ENCODE data around the gene MMP12.

MMP12 gene

DNA sequence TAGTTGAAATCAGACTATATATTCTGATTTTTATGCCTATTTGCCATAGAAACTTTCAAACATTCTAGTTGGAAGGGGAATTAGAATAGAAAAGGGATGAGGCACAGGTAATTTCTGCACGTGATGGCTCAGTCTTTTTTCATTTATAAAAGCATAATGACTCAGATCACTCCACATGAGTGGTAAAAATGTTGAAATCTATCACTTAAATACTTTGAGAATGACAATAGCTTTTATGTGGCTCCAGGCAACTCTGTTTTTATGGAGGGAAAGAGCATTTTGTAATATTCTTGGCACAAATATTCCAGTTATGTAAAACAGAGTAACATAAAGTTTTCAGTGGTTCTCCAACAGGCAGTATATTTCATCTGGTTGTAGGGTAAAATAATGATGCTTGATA lies 25.5 kb downstream of the MMP12 start:
- DNase-seq, result no peak

DNA sequence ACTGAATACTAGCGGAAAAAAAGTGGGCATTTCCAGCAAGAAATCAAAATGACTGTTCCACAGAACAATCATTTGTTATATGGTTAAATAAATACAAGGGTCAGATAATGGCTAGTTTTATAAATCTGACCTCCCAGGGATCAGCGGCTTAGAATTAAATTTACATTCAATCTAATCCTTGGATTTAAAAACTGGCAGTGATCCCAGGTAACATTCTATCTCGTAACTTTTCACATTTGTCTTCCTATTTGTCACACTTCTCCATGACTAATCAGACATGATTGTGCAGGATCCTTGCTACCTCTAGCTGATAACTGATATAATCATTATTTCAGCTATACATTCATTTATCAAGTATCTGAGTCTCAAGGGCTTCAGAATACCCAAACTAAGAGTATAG lies 28.5 kb downstream of the MMP12 start:
- no peak for DNase-seq

DNA sequence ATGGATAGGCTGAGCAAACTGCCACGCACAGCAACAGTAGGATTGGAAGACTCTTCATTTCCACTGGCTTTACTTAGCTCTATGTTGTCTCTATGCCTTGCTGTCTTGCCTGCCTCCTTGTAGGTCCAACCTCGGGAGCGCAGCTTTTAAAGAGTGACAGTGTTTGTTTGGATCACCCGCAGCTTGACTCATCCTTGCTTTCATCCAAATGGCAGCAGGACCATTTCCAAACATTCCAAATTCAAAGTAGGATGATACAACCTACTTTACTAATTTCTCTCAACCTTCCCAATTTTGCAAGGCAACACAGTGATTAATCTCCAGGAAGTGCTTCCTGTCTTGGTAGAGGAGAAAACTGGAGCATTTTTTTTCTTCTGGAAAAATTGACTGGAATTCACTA lies 31.3 kb downstream of the MMP12 start, which contains the start of gene MMP3:
MMP3 (minus strand) TSS at position 121 of the 400 bp plus-strand sequence; CDS start at position 58, 63 bp downstream.
- no peak for DNase-seq

DNA sequence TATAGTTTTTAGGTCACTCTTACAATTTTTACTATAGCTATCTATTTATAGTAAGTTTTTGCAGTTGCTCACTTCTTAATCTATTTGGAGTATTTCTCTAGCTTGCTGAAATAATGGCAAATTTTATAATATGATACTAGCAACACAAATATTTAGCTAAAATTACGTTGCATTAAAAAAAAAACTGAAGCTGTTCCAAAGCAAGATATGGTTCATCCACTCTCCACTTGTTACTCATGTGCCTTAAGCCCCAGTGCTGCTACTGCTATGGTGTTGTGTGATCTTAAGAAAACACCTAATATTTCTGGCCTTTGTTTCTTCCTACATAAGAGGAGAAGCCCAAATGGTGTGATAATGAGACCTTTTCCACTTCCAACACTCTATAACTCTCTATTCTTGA lies 31.9 kb downstream of the MMP12 start:
- no peak for DNase-seq

DNA sequence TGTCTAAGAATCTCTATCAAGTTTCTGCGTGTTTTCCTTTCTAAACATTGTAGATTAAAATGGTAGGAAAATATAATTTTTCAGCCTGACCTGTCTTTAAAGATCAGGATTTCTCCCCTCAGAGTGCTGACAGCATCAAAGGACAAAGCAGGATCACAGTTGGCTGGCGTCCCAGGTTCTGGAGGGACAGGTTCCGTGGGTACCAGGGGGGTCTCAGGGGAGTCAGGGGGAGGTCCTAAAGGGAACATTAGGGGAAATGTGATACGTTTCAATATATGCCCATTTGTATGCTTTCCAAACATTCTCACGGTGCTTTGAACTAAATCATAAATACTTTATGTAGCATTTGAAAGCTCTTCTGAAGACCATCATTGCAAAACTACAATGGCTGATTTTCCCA lies 34.8 kb downstream of the MMP12 start:
- DNase-seq, result no peak

DNA sequence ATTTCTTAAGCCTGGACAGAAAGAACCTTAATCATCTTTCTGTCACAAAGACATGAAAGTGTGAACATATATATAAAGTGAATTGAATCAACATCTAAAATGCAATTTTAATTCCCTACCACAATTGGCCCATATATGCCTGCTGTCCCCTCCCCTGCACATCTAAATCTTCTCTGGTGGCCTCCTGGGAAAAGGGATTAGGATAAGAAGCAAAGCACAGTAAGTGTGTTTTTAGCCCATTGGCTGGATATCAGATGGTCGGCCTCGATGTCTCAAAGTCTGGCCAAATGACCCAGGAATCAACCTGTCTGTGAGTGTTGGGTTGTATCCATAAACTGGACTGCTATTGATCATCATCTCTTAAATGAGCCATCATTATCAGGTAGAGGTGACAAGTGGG lies 37.1 kb downstream of the MMP12 start:
- DNase-seq, result no peak

DNA sequence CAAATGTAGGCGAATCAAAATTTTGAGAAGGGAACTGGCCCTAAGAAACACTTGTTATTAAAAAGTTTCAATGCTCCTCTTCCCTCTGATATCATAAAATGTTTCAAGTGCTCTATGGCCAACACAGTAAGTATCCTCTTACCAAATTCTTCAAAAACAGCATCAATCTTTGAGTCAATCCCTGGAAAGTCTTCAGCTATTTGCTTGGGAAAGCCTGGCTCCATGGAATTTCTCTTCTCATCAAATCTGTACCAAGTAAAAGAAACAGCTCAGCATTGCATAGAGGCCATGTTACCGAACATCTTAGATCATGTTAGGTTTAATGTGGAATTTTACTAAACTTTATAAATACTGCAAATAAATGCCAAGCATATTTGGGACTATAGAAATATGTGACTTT lies 37.6 kb downstream of the MMP12 start:
- DNase-seq, result no peak

DNA sequence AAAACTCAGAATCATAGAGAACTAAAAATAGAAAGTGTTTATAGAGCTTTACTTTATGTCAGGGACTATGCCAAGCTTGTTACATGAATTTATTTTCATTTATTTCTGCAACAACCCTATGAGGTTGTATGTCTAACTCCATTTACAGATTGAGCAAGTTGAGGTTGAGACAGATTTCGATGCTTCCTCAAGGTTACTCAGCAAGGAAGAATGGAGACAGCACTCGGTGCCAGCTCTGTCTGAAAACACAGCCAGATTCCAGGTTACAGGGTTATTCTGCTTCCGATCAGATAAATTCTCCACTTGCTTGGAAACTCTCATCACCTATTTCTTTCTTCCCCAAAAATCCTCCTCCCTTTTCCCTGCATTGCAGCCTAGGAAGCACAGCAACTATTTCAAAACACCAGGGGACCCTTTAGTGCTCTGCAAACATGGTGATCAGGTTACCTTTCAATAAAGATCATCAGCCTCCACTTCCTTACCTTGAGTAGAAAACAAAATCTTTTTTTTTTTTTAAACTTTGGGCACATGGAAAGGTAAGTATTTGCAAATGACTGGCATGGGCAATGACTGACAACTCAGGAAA lies 38.4 kb downstream of the MMP12 start:
- DNase-seq, result no peak

DNA sequence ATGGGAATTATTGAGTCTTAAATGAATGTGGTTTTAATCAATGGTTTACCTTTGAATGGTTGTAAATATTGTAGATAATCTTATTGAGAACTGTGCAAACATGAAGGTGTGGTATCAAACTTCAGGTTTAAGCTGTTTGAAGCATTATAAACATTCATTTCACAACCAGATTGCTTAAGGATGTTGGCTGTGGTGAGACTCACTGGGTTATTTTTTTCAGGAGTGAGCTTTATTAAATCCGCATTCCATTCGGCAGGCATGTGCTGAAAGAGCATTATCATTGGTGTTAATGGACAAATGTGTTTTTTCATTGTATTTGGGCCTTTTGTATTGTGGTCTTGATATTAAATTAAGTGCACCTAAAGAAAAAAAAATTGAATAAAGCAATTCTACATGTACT lies 41.1 kb downstream of the MMP12 start:
- no peak for DNase-seq

DNA sequence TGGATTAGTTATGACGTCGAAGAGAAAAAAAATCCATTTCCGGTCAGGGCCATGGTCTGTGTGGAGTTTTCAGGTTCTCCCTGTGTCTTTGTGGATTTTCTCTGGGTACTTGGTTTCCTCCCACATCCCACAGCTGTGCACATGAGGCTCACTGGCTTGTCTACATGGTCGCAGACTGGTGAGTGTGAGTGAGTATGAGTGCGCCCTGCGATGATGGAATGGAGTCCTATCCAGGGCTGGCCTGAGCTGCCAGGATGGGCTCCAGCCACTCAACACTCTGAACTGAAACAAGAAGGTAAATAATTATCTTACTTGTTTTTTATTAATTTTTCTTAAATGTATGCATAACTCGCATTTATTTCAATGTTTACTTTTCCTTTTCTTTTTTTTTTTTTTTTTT lies 42.2 kb downstream of the MMP12 start:
- no peak for DNase-seq

DNA sequence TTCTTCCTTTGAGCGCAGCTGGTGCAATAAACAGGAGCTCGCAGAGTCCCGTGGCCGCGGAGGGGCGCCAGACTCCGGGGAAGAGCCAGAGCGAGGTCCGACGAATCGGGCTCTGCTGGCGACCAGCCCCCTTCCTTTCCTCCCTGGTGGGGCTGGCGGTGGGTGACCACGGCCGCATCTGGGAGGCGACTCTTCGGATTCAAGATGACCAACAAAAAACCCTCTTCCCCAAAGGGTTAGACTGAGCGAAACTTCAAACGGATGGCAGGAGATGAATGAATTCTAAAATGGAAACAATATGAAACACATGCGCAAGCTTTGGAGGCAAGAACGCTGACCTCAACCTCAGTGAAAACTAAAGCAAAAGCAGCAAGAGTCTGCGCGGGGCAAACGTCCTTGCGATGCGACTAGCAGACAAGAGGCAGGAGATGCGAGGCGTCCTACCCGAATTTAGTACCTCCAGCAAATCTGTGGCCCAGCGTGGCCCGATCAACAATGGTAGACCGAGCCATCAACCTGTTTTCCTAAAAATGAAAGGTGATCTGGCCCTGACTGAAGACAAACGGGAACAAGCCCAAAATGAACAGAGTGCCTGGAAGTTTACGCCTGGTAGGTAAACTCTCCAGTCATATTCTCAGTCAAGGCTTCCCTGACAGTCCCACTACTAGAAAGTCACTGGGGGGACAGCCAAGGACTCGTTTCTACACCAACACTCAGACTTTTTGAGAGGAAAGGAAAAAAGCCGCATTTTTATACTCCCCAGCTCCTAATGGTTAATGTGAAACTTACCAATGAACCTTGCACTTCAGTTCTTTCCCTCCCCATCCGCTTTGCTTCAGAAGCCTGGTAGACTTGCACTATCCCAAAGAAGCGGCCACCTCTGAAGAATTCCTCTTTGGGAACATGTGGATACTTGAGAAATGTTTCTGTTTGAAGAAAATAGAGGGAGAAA lies 43.0 kb downstream of the MMP12 start:
- no peak for DNase-seq

DNA sequence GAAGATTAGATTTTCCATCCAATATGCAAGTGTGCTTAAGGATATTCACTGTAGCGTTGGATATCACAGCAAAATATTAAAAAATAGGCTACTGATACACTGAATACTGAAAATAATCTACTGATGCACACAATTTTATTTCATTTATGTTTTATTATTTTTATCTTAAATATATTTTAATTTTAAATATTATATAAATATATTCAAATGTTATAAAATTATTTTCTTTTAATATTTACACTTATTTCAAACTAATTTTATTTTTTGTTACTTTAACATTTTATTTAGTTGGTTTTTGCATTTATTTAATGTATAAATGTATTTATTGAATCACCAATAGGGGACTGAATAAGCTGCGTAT lies 43.7 kb downstream of the MMP12 start:
- no peak for DNase-seq

DNA sequence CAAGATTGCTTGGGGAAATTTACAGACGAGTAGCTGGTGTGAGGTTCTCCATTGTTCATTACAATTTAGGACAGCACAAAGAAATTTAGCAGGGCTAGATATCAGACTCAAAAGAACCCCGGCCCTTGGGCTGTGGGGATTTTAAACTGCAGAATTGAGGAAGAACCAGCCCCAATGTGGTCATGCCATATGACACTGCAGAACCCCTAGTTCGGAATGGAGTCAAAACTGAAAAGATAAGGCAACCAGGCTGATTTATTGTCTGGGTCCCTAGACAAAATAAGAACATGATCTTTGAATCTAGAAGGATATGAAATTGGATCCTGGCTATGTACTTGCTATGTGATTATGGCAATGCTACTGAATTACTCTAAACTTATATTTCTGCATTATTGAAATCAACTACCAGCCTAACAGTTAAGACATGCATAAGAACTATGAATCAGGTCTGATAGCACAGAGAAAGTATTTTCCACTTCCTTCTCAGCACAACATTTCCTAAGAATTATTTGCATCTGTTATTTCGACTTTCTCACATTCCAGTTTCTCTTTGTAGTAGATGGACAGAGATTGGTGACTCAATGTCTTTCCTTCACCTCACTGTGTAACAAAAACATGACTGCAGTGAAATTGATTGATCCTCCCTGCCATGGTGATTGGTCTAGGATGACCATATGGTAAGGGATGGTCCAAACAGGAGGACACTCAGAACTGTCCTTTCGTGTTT lies 44.6 kb downstream of the MMP12 start:
- DNase-seq, result no peak

DNA sequence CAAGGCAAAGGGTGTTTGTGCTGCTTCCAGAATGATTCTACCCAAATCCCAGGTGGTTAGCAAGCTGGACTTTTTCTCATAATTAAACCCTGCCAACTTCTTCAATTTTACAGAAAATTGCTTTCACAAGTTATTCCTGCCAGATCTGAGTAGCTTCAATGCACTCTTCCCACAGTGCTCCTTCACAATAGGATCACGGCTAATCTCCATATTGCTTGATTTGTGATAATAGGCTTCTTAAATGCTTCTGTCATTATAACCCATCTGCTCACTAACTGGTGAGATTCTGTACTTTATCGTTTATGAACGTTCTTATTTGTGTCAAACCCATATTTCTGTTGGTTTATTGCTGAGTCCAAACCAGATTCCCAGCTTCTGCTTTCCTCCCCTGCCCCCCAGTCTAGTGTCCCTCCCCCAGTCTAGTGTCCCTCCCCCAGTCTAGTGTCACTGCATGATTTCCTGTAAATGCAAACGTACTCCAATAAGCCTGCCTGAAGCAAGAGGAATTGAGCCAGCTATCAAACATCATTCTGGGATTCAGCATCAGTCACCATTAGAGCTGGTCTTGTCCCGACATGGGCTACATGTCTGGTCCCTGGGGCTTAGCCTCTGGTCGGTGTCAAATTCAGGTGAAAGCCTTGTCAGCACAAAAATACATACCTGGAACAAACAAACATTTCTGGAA lies 45.3 kb downstream of the MMP12 start:
- DNase-seq, result no peak

DNA sequence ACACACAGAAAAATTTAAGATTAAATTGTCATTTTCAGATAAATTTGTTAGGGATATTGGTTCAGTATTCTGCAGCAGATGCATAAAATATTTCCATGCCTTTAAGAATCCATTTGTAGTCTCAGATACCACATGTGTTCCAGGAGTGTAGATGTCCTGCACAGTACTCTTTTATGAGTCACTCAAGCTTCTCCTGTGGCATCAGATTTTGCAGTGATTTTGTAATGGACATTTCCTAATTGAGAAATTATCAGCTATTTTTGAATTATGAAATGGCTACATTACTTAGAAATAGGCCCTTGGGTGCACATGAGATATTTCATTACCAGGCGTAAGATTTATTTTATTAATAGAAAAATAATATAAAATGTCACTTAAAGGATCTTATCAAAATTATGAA lies 50.2 kb downstream of the MMP12 start:
- no peak for DNase-seq

DNA sequence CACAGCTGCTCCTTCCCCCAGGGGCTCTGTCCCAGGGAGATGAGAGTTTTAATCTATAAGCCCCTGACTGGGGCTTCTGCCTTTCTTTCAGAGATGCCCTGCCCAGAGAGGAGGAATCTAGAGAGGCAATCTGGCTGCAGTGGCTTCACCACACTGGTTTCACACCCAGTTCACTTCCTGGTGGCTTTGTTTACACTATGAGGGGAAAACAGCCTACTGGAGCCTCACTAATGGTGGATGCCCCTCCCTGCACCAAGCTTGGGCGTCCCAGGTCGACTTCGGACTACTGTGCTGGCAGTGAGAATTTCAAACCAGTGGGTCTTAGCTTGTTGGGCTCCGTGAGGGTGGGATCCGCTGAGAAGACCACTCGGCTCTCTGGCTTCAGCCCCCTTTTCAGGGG lies 55.3 kb downstream of the MMP12 start:
- DNase-seq, result no peak

DNA sequence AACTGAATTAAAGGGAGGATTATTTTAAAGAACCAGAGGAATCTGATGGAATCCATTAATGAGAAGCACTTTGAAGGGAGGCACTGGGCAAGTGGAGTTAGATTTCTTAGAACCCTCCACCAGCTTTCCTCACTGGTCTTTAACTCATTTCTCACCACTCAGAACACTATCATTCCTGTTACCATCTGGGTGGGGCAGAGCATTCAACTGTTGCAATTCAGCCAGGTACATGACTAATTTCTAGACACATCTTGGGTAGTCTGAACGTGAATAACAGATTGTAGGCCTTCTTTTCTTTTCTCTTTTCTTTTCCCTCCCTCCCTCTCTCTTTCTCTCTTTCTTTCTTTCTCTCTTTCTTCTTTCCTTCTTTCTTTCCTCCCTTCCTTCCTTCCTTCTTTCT lies 61.3 kb downstream of the MMP12 start:
- DNase-seq, result no peak
